NOMO-1 treated with DMSO at 0.1 percent for 48 hours (cell line): ENCODE data around the gene DYNC1LI1.

Experiments
- DNase-seq: peaks from one replicate; lab custom pipeline; 2025; ENCODE audit not compliant: unreplicated experiment; lab: John Stamatoyannopoulos, UW

DYNC1LI1 gene

GRCh38 chr3:32493437-32494414, 76.9 kb downstream of the DYNC1LI1 start:
- no peak for DNase-seq

DNA sequence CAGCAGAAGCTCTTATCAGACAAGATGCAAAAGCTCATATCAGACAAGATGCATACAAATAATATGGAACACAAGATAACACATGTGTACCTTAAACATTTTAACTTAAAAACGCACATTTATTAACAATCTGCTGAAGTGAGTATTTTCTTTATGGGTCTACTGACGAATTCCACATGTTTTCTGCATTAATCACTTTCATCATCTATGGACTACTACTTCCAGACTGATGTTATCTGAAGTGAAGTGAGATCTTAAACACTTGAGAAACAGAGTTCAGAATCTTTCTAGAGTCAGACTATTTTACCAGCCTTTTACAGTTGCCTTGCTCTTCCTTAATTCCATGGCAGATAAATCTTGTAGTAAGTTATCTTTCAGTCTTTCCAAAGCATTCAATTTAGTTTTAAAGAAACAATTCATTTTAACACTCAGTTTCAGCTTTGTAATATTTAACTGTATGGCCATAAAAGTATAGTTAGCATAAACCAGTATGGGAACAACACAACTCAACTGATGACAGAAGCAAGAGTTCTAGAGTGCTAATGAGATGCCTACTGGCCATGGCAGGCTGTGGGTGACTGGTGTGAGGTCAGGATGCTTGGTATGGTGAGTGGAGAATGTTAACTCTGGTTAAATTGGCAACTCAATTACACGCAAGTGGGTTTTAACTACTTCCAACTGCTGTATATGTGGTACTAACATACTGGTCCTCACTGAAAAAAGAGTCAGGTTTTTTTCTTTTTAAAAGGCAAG, 77.8 kb downstream of the DYNC1LI1 start:
- no peak for DNase-seq

DNA sequence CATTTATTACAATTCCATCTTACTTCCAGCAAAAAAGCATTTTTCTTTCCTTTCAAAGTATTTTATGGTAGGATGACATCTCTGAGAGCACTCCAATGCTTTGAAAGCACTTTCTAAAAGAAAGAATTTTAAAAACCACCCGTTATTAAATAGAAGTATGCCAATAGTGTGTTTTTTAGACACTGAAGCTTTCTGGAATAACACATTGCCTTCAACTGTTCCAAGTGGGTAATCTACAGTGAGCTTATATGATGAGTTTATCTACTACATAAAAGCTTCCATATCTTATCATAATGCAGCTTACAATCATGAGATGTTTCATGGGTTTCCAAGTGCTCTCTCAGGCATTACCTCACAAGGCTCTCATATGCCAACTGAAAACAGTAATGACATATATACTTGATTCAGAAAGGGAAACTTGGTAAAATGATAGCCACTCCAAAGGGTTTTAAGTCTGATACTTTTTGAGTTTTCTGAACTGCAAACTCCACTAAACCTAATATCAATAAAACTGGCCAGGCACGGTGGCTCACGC, 82.1 kb downstream of the DYNC1LI1 start:
- DNase-seq: no peak

DNA sequence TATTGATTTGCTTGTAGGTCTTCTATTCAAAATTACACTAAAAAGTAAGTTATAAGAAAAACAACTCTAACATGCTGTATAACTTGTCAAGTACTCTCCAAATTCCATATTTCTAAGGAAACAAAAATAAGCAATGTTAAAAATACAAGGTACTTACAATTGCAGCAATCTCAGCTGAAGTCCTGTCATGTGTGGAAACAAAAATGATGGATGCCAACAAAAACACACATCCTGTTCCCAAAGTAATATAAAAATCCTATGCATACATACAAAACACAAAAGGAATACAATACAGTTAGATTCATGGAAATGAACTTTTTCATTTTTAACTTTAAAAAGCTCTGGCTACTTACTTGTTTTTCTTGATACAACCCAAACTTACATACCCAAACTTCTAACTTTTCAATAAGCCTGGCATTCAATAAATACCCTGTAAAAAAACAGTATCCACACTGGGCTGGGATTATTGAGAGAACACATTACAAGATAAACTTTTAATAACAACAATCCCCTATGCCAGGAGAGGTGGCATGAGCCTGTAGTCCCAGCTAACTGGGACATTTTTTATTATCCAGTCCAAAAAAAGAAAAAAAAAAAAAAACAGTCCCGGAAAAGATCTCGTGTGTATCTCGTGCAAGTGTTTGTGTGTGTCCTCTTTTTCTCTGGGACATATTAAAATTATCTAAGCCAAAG, 82.7 kb downstream of the DYNC1LI1 start:
- no peak for DNase-seq

DNA sequence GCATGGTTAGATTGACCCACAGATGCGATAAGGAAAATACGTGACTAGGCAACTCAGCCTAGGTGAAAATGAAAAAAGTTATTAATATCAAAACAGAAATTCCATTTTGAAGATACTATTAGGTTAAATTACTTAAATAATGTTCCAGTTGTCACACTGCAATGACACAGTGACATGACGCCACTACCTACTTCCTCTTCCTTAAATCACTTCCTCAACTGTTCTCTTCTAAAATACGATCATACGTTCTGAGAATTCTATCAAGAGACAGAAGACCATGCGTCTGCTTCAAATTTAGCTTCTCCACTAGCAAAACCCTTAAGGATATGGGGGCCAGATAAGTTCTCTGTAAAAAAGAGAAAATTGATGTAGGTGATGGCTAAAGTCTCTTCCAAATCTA, 86.2 kb downstream of the DYNC1LI1 start:
- peak; percentile 88 for DNase-seq

DNA sequence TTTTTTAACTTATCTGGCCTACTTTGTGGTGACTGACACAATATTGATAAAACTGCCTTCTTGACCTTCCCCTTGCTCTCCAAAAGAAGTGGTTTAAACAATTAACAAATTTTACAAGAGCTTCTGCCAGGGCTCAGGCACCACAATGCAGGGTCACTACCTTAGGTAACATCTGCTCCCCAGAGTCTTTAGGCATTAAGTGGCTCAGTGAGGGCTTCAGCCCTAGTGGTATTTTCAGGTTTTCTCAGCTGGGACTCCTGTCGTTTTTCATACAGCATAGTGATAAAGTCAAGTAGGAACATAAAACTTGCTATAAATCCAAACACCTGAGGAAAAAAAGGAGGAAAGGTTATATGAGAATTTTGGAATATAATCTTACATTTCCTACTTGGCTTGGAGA, 86.9 kb downstream of the DYNC1LI1 start:
- no peak for DNase-seq

GRCh38 chr3:32482693-32483092, 88.0 kb downstream of the DYNC1LI1 start:
- DNase-seq: no peak

DNA sequence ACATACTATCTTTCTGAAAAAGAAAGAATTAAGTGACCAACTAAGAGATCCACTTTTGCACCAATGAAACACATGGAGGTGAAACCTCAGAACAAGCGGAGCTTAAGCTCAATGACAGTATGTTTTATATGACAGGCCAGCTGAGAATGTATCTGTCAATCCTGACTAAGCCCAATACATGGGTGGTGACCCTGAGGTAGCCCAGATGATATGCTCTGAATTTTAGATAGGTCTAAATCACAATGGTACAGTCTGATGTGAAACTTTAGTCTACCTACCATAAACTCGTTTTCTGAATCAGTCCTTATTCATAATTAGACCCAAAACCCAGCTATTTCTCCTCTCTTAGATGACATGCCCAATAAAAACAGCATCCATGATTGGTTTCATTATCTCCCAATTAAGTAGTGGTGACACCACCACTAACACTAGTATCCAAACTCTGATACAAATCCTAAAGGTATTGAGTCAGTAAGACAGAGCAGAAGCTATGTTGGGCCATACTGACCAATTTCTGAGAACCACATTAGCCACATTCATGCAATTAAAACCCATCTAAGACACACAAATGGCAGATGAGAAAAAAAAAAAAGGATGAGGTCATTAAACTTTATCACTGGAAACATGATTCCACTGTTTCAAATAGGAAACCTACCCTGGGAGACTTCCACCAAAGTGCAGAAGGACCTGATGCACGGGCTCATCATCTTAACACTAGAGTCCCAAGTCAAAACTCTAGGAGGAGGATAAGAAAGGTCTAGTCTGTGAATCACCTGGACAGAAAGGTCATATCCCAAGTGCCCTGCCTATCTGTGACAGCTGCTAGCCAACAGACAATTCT, 88.6 kb downstream of the DYNC1LI1 start:
- no peak for DNase-seq

DNA sequence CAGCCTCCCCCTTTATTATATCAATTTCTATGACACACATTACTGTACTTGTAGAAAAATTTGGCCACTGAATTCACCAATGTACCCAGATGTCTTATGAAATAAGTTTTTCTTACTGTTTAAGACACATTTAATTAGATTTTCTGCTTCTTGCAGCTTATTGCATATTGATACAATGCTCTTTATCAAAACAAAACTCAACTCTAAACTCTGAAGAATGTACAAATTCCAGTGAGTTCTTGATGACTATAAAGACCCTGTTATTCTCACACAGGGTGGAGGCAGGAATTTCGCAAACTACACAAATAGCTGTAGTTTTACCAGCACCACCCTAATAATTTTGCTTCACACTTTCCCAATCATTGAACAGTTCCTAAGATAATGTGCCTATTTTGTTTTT, 90.1 kb downstream of the DYNC1LI1 start:
- no peak for DNase-seq
